Endodermal cell (in vitro differentiated cells): Measurements from ENCODE around the gene WNK2. TPM values are rescaled to one million over a fixed set of nuclear protein-coding genes. Genes with fewer than 3 reads are reported as not detected.
"Not testable (repeated sequence)": the region's sequence is repeated elsewhere in the genome, so short reads cannot be mapped to it uniquely, and the experiment has no call there.

Experiments used
- DNase-seq: peaks from one replicate; pipeline ENCODE4 v3.0.0-alpha.2; 2017
- H3K27ac ChIP-seq: 2 replicates; pipeline ENCODE4 v1.5.1; 2013; ENCODE audit warnings: mild to moderate bottlenecking, low read depth, low read length, moderate library complexity
- H3K27me3 ChIP-seq: 2 replicates; pipeline ENCODE4 v1.6.1; 2013; ENCODE audit warnings: mild to moderate bottlenecking, low read length, moderate library complexity; ENCODE audit not compliant: insufficient read depth, control insufficient read depth, poor library complexity, severe bottlenecking
- H3K36me3 ChIP-seq: 2 replicates; pipeline ENCODE4 v1.7.0; 2013; ENCODE audit warnings: mild to moderate bottlenecking, low read length, moderate library complexity; ENCODE audit not compliant: control insufficient read depth, insufficient read depth
- H3K4me1 ChIP-seq: one replicate; pipeline ENCODE4 v1.7.0; 2013; ENCODE audit warnings: low read length; ENCODE audit not compliant: control insufficient read depth, insufficient read depth
- H3K4me3 ChIP-seq: 2 replicates; pipeline ENCODE4 v1.5.1; 2013; ENCODE audit warnings: mild to moderate bottlenecking, low read length, moderate library complexity
- H3K9ac ChIP-seq: 2 replicates; pipeline ENCODE4 v1.6.1; 2013; ENCODE audit warnings: mild to moderate bottlenecking, low read length, moderate library complexity; ENCODE audit not compliant: poor library complexity, severe bottlenecking; ENCODE audit errors: extremely low read depth
- H3K9me3 ChIP-seq: 2 replicates; pipeline ENCODE4 v1.6.1; 2013; ENCODE audit warnings: mild to moderate bottlenecking, low read length, moderate library complexity; ENCODE audit not compliant: control insufficient read depth
- H3K27ac Mint-ChIP-seq: 2 replicates; pipeline ENCODE4 v1.8.0; 2020; ENCODE audit warnings: mixed read lengths
- H3K27me3 Mint-ChIP-seq: 2 replicates; pipeline ENCODE4 v1.8.0; 2021; ENCODE audit warnings: mild to moderate bottlenecking, mixed read lengths; ENCODE audit not compliant: insufficient read depth
- H3K36me3 Mint-ChIP-seq: 2 replicates; pipeline ENCODE4 v1.8.0; 2020; ENCODE audit warnings: low read depth, mixed read lengths
- H3K4me1 Mint-ChIP-seq: 2 replicates; pipeline ENCODE4 v1.8.0; 2020; ENCODE audit warnings: mixed read lengths
- H3K4me3 Mint-ChIP-seq: 2 replicates; pipeline ENCODE4 v1.8.0; 2020; ENCODE audit warnings: mild to moderate bottlenecking, moderate library complexity, mixed read lengths
- H3K9me3 Mint-ChIP-seq: 2 replicates; pipeline ENCODE4 v1.8.0; 2020; ENCODE audit warnings: mild to moderate bottlenecking, mixed read lengths
- WGBS, 2 experiments: methylation state at CpG; one replicate each; pipeline versions ENCODE4 v1.1.5 to v1.1.7; 2013; ENCODE audit warnings: missing lambda C conversion rate in 2 of 2, mixed read lengths in 1 of 2; ENCODE audit not compliant: insufficient coverage in 1 of 2, insufficient read length in 1 of 2; 5-methylcytosine and 5-hydroxymethylcytosine counted together
- total RNA-seq, 2 donors: library from RNA; stranded (reverse); fragmentation: NEBNext Ultra II Directional in 1 of 2; extraction: Animal tissue kit (Norgen Biotek cat#: 25700) in 1 of 2; gene quantifications; 2 replicates in 1 of 2; 3 replicates in 1 of 2; pipeline ENCODE4 v1.2.1, GENCODE V29; 2021
- TF ChIP-seq, protein P1 (sequence below): fragments of 200-600 bp; sonication (generic); conservative IDR thresholded peaks from 2 replicates; pipeline ENCODE4 v1.5.0; 2021; ENCODE audit warnings: antibody characterized with exemption, mild to moderate bottlenecking

The WNK2 gene
- total RNA-seq, 2 donors from 2014 or later, result 46.1 to 48.8 TPM

- Histone ChIP-seq H3K9me3 (peaks cover 61% of the 10 kb centered on the region), H3K4me3 (no peak overlapping the region), H3K9ac (no peak overlapping the region), H3K4me1 (no peaks in the 10 kb centered on the region), H3K36me3 (no peaks in the 10 kb centered on the region), H3K27me3 (no peaks in the 10 kb centered on the region), H3K27ac (no peak overlapping the region)
- DNase-seq, result no peak
- peak overlapping the region; percentile 58 for H3K27ac Mint-ChIP-seq
- H3K4me3 Mint-ChIP-seq, result no peak overlapping the region
- TF ChIP-seq, protein P1, sequence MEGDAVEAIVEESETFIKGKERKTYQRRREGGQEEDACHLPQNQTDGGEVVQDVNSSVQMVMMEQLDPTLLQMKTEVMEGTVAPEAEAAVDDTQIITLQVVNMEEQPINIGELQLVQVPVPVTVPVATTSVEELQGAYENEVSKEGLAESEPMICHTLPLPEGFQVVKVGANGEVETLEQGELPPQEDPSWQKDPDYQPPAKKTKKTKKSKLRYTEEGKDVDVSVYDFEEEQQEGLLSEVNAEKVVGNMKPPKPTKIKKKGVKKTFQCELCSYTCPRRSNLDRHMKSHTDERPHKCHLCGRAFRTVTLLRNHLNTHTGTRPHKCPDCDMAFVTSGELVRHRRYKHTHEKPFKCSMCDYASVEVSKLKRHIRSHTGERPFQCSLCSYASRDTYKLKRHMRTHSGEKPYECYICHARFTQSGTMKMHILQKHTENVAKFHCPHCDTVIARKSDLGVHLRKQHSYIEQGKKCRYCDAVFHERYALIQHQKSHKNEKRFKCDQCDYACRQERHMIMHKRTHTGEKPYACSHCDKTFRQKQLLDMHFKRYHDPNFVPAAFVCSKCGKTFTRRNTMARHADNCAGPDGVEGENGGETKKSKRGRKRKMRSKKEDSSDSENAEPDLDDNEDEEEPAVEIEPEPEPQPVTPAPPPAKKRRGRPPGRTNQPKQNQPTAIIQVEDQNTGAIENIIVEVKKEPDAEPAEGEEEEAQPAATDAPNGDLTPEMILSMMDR, result no peak
- H3K4me1 Mint-ChIP-seq, result peaks cover 26% of the 10 kb centered on the region
- WGBS, 2 experiments, result 93 to 100% methylated on average over 1 to 4 of the region's 5 CpGs
- peaks cover 49% of the 10 kb centered on the region for H3K36me3 Mint-ChIP-seq
- peaks cover 44% of the 10 kb centered on the region for H3K9me3 Mint-ChIP-seq
- H3K27me3 Mint-ChIP-seq, result no peaks in the 10 kb centered on the region
These were observed 173.7 kb downstream of the WNK2 start for GRCh38 chr9:93357649-93358048.

DNA sequence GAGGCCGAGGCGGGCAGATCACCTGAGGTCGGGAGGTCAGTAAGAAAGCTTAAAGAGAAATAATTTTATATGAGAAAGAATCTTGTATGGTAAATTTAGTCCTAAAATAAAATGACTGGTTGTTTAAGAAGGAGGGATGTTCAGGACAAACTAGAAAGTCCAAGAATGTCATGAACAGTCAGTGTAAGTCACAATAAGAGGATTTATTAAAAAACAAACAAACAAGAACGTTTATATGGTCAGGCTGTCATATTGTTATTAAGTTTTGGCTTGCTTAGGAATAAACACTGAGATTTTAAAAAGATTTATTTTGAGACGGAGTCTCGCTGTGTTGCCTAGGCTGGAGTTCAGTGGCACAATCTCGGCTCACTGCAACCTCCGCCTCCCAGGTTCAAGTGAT lies 176.0 kb downstream of the WNK2 start:
- H3K27me3 ChIP-seq, DNase-seq, H3K4me1 Mint-ChIP-seq, H3K36me3 ChIP-seq, H3K27ac ChIP-seq, H3K4me1 ChIP-seq, H3K4me3 Mint-ChIP-seq, H3K9ac ChIP-seq, H3K27ac Mint-ChIP-seq, H3K27me3 Mint-ChIP-seq: not testable (repeated sequence)
- H3K36me3 Mint-ChIP-seq, result peaks cover 60% of the 10 kb centered on the region
- peaks cover 63% of the 10 kb centered on the region for H3K9me3 Mint-ChIP-seq
- peaks cover 75% of the 10 kb centered on the region for H3K9me3 ChIP-seq
- peak overlapping the region; percentile 51 for H3K4me3 ChIP-seq
- WGBS, 2 experiments, result 77 to 81% methylated on average over 8 of the region's 8 CpGs

GRCh38 chr9:93361995-93362394 lies 178.1 kb downstream of the WNK2 start:
- Mint-ChIP-seq H3K4me3 (no peak overlapping the region), H3K27me3 (peaks cover 6% of the 10 kb centered on the region), H3K9me3 (peaks cover 67% of the 10 kb centered on the region), H3K27ac (no peak overlapping the region), H3K4me1 (peaks cover 5% of the 10 kb centered on the region), H3K36me3 (peaks cover 50% of the 10 kb centered on the region)
- Histone ChIP-seq H3K9me3 (peaks cover 69% of the 10 kb centered on the region), H3K27me3 (no peaks in the 10 kb centered on the region), H3K9ac (no peak overlapping the region), H3K36me3 (no peaks in the 10 kb centered on the region), H3K4me3 (peak overlapping the region; percentile 66), H3K4me1 (no peaks in the 10 kb centered on the region), H3K27ac (no peak overlapping the region)
- no peak for DNase-seq
- 59 to 63% methylated on average over 3 of the region's 3 CpGs for WGBS, 2 experiments
- TF ChIP-seq, protein P1, result no peak
